T-helper 2 cell treated with Interferon-gamma antibody and Interleukin-4, amounts not matched to agents 5 μg/mL and 100 μg/mL, for 36 hours (primary cell): Measurements from ENCODE around the gene SLIT1.

Source experiments
- DNase-seq: peaks from one replicate; pipeline ENCODE4 v3.0.0; 2021; ENCODE audit warnings: low spot score
- H3K27ac Mint-ChIP-seq: one replicate; pipeline ENCODE4 v1.8.0; 2021; ENCODE audit warnings: mild to moderate bottlenecking, mixed read lengths
- H3K27me3 Mint-ChIP-seq: one replicate; pipeline ENCODE4 v1.8.0; 2021; ENCODE audit warnings: low read depth, mixed read lengths
- H3K36me3 Mint-ChIP-seq: one replicate; pipeline ENCODE4 v1.8.0; 2021; ENCODE audit warnings: low read depth, mixed read lengths
- H3K4me1 Mint-ChIP-seq: one replicate; pipeline ENCODE4 v1.8.0; 2021; ENCODE audit warnings: low read depth, mixed read lengths
- H3K4me3 Mint-ChIP-seq: one replicate; pipeline ENCODE4 v1.8.0; 2022; ENCODE audit warnings: mild to moderate bottlenecking, moderate library complexity, mixed read lengths
- H3K9me3 Mint-ChIP-seq: one replicate; pipeline ENCODE4 v1.8.0; 2021; ENCODE audit warnings: mixed read lengths

SLIT1 gene

DNA sequence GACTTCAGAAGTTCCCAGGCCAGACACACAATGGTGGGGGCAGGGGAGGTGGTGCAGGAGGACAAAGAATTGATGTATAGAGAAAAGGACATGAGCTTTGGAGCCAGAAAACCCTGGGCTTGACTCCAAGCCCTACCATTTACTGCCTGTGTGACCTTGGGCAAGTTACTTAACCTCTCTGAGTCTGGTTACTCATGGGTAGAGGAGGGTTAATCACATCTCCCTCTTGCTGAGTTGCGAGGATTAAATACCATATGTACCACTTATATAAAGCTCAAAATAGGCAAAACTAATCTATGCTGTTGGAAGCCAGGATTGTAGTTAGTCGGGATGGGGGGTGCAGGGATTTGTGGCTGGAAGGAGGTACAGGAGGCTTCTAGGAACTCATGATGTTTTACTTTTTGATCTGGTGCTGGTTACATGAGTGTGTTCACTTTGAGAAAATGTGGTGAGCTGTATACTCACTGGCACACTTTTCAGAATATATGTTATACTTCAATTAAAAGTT is 106.8 kb downstream of the SLIT1 start:
- no peaks in the 10 kb centered on the region for H3K4me1 Mint-ChIP-seq
- DNase-seq, result no peak
- H3K36me3 Mint-ChIP-seq, result no peaks in the 10 kb centered on the region
- H3K9me3 Mint-ChIP-seq, result no peaks in the 10 kb centered on the region
- H3K4me3 Mint-ChIP-seq, result no peak overlapping the region
- peaks cover 12% of the 10 kb centered on the region for H3K27me3 Mint-ChIP-seq
- no peak overlapping the region for H3K27ac Mint-ChIP-seq

DNA sequence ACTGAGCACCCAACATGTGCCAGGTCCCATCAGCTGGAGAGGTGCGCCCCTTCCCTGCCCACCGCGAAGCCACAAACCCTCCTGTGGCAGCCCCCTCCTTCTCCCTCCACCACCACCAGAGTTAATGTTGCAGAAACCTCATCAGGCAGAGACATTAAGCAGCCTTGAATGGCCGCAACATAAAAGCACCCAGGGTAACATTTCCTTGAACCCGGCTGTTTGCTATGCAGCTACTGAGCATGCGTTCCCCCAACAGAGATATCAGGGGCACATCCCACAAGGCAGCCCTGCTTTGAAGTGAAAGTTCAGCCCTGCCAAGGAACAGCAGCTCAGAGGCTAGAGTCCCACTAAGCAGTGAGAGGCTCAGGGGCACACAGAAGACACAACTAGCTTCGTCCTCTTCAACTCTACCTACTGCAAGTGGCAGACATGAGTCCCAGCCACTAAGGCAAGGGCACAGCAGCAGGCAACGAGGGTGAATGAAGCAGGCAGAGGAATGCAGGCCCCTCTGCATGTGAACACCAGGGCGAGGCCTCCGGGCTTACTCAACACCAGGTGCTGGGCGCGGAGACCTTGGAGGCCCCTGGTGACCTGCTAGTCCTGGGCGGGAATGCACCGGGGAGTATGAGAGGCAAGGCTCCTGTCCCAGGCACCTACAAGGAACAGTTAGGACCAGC is 107.4 kb downstream of the SLIT1 start:
- no peak overlapping the region for H3K4me3 Mint-ChIP-seq
- no peaks in the 10 kb centered on the region for H3K4me1 Mint-ChIP-seq
- no peaks in the 10 kb centered on the region for H3K9me3 Mint-ChIP-seq
- no peak overlapping the region for H3K27ac Mint-ChIP-seq
- DNase-seq, result no peak
- no peaks in the 10 kb centered on the region for H3K36me3 Mint-ChIP-seq
- peaks cover 15% of the 10 kb centered on the region for H3K27me3 Mint-ChIP-seq

DNA sequence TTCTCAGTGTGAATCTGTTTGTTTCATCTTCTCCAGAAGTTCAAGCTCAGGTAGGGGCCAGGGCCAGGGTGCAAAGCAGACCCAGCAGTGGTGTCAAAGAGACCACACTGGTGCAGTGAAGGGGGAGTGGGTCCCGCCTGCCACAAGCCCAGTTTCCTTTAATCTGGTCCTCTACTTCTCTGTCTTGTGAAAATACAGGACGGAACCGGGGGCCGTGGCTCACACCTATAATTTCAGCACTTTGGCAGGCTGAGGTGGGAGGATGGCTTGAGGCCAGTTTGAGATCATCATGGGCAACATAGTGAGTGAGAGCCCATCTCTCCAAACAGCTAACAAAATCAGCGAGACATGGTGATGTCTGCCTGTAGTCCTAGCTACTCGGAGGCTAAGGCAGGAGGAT is 109.0 kb downstream of the SLIT1 start:
- Mint-ChIP-seq H3K27ac (no peak overlapping the region), H3K9me3 (no peaks in the 10 kb centered on the region), H3K27me3 (peaks cover 16% of the 10 kb centered on the region), H3K4me3 (no peak overlapping the region), H3K36me3 (no peaks in the 10 kb centered on the region), H3K4me1 (no peaks in the 10 kb centered on the region)
- no peak for DNase-seq

DNA sequence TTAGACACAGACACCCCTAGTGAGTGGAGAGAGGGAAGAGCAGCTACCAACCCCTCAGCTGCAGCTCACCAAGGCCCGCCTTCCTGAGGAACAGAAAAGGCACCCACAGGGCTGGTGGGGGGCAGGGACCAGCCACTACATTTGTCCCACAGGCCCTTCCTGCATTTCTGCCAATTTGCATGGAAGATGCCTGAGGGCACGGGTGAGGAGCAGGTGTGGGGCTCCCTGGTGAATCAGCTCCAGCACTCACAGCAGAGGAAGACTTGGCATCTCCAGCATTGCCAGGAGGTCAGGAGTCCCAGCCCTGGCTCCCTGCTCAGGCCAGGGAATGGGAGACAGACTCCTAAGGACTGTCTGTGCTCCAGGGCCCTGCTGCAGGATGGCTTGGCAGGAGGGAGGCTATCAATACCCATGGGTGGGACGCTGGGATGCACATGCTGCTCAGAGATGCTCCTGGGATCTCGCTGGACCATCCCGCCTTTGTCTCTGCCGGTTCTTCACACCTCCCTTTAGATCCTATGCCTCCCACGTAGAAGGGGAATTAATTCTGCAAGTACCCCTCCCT is 109.7 kb downstream of the SLIT1 start:
- no peak overlapping the region for H3K4me3 Mint-ChIP-seq
- peaks cover 13% of the 10 kb centered on the region for H3K27me3 Mint-ChIP-seq
- no peak for DNase-seq
- no peak overlapping the region for H3K27ac Mint-ChIP-seq
- H3K4me1 Mint-ChIP-seq, result no peaks in the 10 kb centered on the region
- no peaks in the 10 kb centered on the region for H3K9me3 Mint-ChIP-seq
- H3K36me3 Mint-ChIP-seq, result no peaks in the 10 kb centered on the region

DNA sequence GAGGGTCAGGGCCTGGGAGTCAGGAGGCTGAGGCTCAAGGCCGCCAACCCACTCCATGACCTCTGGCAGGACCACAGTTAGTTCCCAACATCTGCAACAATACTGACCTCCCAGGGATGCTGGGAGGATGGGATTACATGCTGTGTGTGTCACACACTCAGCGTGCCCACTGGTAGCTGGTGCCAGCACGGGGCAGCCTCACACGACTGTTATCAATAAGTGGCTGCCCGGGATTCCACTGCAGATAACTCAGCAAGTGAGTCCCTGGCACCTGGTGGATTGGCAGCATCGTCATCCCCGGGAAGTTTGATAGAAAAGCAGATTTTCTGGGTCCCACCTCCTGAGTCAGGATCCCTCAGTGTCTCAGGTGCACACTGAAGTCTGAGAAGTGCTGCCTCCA is 110.3 kb downstream of the SLIT1 start:
- no peaks in the 10 kb centered on the region for H3K36me3 Mint-ChIP-seq

DNA sequence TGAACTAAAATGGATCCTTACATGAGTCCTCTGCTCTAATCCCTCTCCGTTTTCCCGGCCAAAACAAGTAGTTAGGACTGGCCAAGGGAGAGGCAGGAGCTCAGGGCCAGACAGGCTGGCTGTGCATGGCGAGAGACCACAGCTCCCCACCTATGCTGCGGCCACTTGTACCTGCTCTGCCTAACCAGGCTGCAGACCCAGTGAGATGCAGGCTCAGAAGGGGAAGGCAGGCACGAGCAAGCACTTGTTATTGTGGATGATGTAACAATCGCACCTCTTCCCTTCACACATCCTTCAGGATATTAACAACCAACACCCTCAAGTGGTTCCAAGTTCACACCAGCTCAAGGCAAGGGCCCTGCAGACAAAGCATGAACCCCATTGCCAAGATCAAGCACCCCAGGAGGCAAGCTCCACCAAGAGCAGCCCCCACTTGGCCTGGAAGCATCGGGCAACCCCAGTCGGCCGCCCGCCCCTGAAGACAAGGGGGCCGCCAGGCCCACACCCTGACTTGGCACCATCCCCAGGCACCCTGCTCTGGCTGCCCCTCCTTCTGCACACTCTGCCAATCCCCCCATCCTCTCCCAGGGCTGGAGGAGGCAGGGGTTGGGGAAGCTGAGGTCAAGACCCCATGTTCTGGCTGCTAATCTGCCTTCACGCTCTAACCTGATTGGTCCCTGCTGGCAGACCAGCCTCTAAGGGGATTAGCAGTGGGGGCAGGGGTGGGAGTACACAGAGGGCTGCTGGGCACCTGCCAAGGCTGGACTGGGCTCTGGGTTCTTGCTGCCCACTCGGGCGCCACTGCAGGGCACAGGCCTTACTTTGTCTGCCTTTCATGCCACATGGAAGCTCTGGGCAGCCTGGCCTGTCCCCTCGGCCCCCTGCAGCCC is 111.3 kb downstream of the SLIT1 start:
- Mint-ChIP-seq H3K4me1 (peaks cover 4% of the 10 kb centered on the region), H3K9me3 (peaks cover 5% of the 10 kb centered on the region), H3K36me3 (no peaks in the 10 kb centered on the region), H3K27ac (no peak overlapping the region), H3K27me3 (peaks cover 9% of the 10 kb centered on the region), H3K4me3 (no peak overlapping the region)
- DNase-seq, result no peak

More for the DNA sequence above, 110.3 kb downstream of the SLIT1 start:
- Mint-ChIP-seq H3K9me3 (no peaks in the 10 kb centered on the region), H3K27me3 (peaks cover 13% of the 10 kb centered on the region), H3K4me3 (no peak overlapping the region), H3K27ac (no peak overlapping the region), H3K4me1 (no peaks in the 10 kb centered on the region)
- no peak for DNase-seq

DNA sequence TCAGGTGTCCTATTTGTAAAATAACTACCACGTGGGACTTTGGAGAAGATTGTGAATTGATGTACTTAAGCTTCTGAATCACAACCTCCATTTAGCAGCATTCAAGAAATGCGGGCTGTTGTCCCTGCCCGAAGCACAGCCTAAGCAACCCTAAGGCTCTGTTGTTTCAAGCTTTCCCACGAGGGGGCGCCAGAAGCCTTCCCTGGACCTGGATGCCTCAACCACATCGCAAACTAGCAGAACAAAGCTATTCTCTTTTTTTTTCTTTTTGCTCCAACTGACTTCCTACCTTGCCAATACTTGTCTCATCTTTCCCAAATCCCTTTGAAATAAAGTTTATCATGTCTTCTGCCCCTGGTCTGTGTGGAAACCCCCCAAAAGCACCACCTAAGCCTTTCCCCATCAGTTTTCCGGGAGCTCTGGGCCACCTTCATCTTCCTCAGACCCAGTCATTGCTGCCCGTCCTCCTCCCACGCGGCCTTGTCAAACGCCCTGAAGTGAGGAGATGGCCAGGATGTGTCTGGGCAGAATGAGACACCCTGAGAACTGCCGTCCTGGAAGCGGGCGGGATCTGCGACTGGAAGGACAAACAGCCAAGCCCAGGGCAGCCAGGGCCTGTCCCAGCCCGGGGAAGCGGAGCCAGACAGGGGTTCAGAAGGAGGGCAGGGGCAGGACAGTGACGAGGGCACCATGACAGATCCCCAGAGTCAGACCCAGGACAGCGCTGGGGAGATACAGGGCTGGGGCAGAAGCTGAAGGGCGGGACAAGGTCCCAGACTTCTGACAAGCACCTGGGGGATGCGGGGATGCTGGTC is 112.7 kb downstream of the SLIT1 start:
- H3K4me3 Mint-ChIP-seq, result no peak overlapping the region
- no peak overlapping the region for H3K27ac Mint-ChIP-seq
- peaks cover 8% of the 10 kb centered on the region for H3K9me3 Mint-ChIP-seq
- peak; percentile 62 for DNase-seq
- peaks cover 7% of the 10 kb centered on the region for H3K4me1 Mint-ChIP-seq
- H3K36me3 Mint-ChIP-seq, result no peaks in the 10 kb centered on the region
- H3K27me3 Mint-ChIP-seq, result peaks cover 9% of the 10 kb centered on the region

DNA sequence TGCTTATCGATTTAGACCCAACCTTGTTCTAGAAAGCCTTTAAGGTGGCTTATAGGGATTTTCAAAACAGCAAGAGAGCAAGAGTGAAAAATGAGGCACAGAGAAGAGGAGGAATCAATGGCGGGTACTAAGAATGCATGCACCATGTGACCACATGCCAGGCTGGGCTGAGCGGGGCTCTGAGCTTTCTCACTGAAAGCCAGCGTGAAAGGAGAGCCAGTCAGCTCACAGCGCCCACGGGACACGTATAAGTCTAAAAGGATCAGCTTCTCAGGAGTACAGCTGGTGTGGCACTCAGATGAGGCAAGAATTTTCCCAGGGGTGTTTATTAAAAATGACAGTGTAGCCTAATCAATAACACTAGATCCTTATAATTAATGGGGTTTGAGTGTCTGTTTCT is 114.3 kb downstream of the SLIT1 start:
- Mint-ChIP-seq H3K4me3 (no peak overlapping the region), H3K4me1 (peaks cover 7% of the 10 kb centered on the region), H3K9me3 (peaks cover 8% of the 10 kb centered on the region), H3K36me3 (no peaks in the 10 kb centered on the region), H3K27me3 (peaks cover 9% of the 10 kb centered on the region), H3K27ac (no peak overlapping the region)
- DNase-seq, result no peak

DNA sequence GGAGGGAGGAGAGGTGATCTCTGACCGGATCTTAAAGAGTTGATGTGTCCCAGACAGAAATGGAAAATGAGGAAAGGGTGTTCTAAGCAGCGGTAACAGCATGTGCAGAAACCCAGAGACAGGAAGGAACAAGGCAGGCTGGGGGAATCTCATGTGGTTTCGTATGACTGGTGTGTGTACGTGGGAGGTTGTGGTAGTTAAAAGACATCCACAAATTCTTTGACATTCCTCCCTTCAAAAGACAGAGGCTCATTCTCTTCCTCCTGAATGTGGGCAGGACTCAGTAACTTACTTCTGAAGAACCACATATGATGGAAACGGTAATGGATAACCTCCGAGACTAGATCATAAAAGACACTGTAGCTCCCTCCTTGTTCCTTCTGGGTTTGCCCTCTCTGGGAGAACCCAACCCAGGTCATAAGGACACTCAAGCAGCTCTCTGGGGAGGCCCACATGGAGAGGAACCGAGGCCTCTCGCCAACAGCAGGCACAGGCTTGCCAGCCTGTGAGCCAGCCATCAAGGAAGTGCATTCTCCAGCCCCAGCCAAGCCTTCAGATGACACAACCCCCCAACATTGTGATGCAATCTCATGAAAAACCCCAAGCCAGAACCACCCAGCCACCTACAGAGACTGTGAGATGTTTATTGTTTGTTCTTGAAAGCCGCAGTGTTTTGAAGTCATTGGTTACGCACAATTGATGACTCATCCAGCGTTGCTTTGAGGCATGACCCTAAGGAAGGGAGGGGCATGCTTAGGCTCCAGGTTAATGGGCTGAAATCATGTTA is 116.0 kb downstream of the SLIT1 start:
- no peak overlapping the region for H3K4me3 Mint-ChIP-seq
- peaks cover 7% of the 10 kb centered on the region for H3K4me1 Mint-ChIP-seq
- no peak overlapping the region for H3K27ac Mint-ChIP-seq
- H3K27me3 Mint-ChIP-seq, result peaks cover 9% of the 10 kb centered on the region
- no peaks in the 10 kb centered on the region for H3K36me3 Mint-ChIP-seq
- peaks cover 8% of the 10 kb centered on the region for H3K9me3 Mint-ChIP-seq
- DNase-seq, result peak; percentile 16

DNA sequence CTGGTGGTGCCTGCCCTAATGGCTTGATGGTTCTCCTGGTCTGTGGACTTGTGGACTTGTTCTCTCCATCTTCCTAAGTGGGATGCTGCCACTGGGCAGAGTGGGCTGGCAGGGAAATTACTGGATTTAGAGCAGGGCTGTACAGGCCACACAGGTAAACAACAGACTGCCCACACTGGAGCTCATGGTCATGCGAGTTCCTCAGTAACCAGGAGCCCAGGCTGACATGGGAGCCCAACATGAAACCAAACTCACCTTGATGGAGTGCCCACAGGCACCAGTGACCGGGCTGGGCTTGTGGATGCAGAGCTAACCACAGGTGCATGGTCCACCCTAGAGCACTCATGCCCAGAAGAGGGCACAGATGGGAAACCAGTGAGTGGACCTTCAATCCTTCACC is 116.7 kb downstream of the SLIT1 start:
- Mint-ChIP-seq H3K4me1 (peaks cover 7% of the 10 kb centered on the region), H3K27me3 (peaks cover 8% of the 10 kb centered on the region), H3K27ac (no peak overlapping the region), H3K4me3 (no peak overlapping the region), H3K9me3 (peaks cover 8% of the 10 kb centered on the region), H3K36me3 (no peaks in the 10 kb centered on the region)
- no peak for DNase-seq

DNA sequence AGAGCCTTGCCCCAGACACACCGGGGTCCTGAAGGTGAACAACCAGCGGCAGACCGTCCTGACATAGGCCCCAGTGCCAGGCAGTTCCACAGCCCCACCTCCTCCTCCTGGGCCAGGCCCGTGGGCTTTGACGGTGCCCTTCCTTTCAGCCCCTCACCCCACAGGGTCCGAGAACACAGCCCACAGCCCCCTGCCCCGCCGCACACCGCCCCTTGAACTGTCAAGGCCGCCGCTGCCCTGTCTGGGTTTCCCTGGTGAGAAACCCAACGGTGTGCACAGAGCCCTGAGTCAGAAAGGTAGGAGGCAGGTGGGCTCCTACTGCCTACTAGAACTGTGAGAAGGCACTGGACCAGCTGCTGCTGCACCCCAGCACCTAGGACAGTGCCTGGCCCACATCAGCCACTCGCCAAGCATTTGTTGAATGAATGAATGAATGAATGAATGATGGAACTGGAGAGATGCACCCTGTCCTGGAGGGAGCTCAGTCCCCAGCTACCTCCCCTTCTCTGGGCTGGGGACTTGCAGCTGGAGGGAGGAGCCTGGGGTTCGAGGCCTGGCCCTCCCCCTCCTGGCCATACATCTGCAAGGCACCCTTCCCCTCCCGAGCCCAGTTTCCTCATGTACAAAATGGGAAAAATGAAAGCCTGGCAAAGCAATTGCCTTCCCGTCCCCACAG is 117.9 kb downstream of the SLIT1 start:
- peaks cover 8% of the 10 kb centered on the region for H3K9me3 Mint-ChIP-seq
- peaks cover 4% of the 10 kb centered on the region for H3K27me3 Mint-ChIP-seq
- peaks cover 7% of the 10 kb centered on the region for H3K4me1 Mint-ChIP-seq
- no peak overlapping the region for H3K27ac Mint-ChIP-seq
- no peak overlapping the region for H3K4me3 Mint-ChIP-seq
- H3K36me3 Mint-ChIP-seq, result no peaks in the 10 kb centered on the region
- DNase-seq, result no peak

DNA sequence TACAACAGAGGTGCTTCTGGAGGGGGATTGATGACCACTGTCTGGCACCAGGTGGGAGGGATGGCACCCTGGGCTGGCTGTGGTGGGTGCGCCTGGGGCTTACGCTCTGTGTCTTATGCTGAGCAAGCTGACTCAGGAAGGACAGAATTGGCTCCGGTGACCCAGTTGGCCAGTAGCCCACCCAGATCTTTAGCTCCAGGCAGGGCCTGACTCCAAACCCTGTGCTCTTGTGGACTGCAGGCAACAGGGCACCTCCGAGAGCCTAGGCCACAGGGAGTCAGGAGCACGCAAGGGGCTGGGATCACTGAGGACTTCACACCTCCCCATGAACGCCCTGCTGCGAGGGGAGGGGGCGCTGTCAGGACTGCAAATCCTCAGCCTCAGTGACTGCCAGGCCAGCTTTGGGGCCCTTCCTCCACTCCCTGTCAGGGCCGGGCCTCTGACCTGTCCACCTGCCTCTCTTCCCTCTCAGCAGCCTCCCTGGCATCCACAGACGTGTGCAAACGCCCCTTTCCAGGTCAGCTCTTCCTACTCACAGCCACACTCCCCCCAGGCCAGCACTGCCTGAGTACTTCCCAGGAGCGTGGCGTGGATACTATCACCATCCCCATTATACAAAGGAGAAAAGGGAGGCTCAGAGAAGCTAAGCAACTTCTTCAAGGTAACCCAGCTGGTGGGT is 118.7 kb downstream of the SLIT1 start:
- Mint-ChIP-seq H3K27ac (no peak overlapping the region), H3K36me3 (no peaks in the 10 kb centered on the region), H3K27me3 (peaks cover 2% of the 10 kb centered on the region), H3K4me3 (no peak overlapping the region), H3K9me3 (peaks cover 8% of the 10 kb centered on the region), H3K4me1 (peaks cover 7% of the 10 kb centered on the region)
- no peak for DNase-seq
